Esophagus (tissue), 2 donors: Measurements from ENCODE around the gene ZNF586. TPM values are rescaled to one million over a fixed set of nuclear protein-coding genes. Genes with fewer than 3 reads are reported as not detected.
"Not testable (repeated sequence)": the region's sequence is repeated elsewhere in the genome, so short reads cannot be mapped to it uniquely, and the experiment has no call there.

Experiments
- H3K27ac ChIP-seq, 2 donors: one replicate each; pipeline ENCODE4 v1.5.1; 2013; ENCODE audit warnings: low read depth in 2 of 2, mild to moderate bottlenecking in 2 of 2, inconsistent platforms in 1 of 2, low read length in 1 of 2, moderate library complexity in 1 of 2
- H3K27me3 ChIP-seq, 2 donors: one replicate each; pipeline ENCODE4 v1.6.1; 2013; ENCODE audit warnings: low read length in 2 of 2, control low read depth in 1 of 2, mild to moderate bottlenecking in 1 of 2; ENCODE audit not compliant: insufficient read depth in 2 of 2, control insufficient read depth in 1 of 2
- H3K36me3 ChIP-seq, 2 donors: one replicate each; pipeline ENCODE4 v1.6.1; 2013; ENCODE audit warnings: low read length in 1 of 2; ENCODE audit not compliant: control insufficient read depth in 2 of 2, insufficient read depth in 2 of 2
- H3K4me1 ChIP-seq, 2 donors: one replicate each; pipeline ENCODE4 v1.6.1; 2013; ENCODE audit warnings: low read length in 1 of 2; ENCODE audit not compliant: control insufficient read depth in 2 of 2, insufficient read depth in 2 of 2
- H3K4me3 ChIP-seq, 2 donors: one replicate each; pipeline ENCODE4 v1.5.1; 2013; ENCODE audit warnings: low read length in 2 of 2, mild to moderate bottlenecking in 2 of 2, low read depth in 1 of 2, moderate library complexity in 1 of 2
- H3K9me3 ChIP-seq, 2 donors: one replicate each; pipeline ENCODE4 v1.6.1; 2013; ENCODE audit warnings: mild to moderate bottlenecking in 2 of 2, low read depth in 1 of 2, low read length in 1 of 2, moderate library complexity in 1 of 2; ENCODE audit not compliant: control insufficient read depth in 2 of 2, insufficient read depth in 1 of 2
- WGBS, 2 donors: extraction: QIAGEN DNeasy Blood & Tissue Kit; methylation state at CpG; one replicate each; pipeline ENCODE4 v1.1.7; 2013; 5-methylcytosine and 5-hydroxymethylcytosine counted together
- polyA plus RNA-seq, 2 donors: library from polyadenylated mRNA; stranded (reverse); fragments of 200-250 nt; gene quantifications; one replicate each; pipeline ENCODE4 v1.2.3, GENCODE V29; 2013
- donor health status: healthy with polysubstance abuse.
- donor health status: Bipolar disorder and iron deficiency.

The ZNF586 gene
- polyA plus RNA-seq, 2 donors, result 5.0 to 5.4 TPM

- Histone ChIP-seq H3K27me3 (no peaks in the 10 kb centered on the region), H3K4me1 (peaks cover 2 to 5% of the 10 kb centered on the region in 2 donors), H3K4me3 (peak overlapping the region; percentile 83 to 84), H3K36me3 (no peaks in the 10 kb centered on the region), H3K9me3 (no peaks in the 10 kb centered on the region), H3K27ac (peak overlapping the region; percentile 73 to 87)
- WGBS, 2 donors, result 0 to 1% methylated on average over 44 of the region's 44 CpGs
Measured at GRCh38 chr19:57819475-57820148, 50.1 kb downstream of the ZNF586 start.

GRCh38 chr19:57820599-57820998 lies 51.1 kb downstream of the ZNF586 start:
- H3K27ac ChIP-seq, result no peak overlapping the region
- no peaks in the 10 kb centered on the region for H3K9me3 ChIP-seq
- H3K36me3 ChIP-seq, result no peaks in the 10 kb centered on the region
- peak overlapping the region in 1 of 2 donors; percentile 84 for H3K4me3 ChIP-seq
- WGBS, 2 donors, result 59 to 74% methylated on average over 6 of the region's 6 CpGs
- peaks cover 2% of the 10 kb centered on the region in 2 donors for H3K4me1 ChIP-seq
- H3K27me3 ChIP-seq, result no peaks in the 10 kb centered on the region

GRCh38 chr19:57821095-57821494 lies 51.6 kb downstream of the ZNF586 start:
- not testable (repeated sequence) for H3K36me3 ChIP-seq, H3K4me1 ChIP-seq, H3K4me3 ChIP-seq, H3K9me3 ChIP-seq, H3K27ac ChIP-seq, H3K27me3 ChIP-seq
- WGBS, 2 donors, result 45 to 62% methylated on average over 2 to 3 of the region's 3 CpGs

GRCh38 chr19:57821501-57821900 lies 52.0 kb downstream of the ZNF586 start:
- not testable (repeated sequence) for H3K4me3 ChIP-seq, H3K4me1 ChIP-seq, H3K27me3 ChIP-seq, H3K36me3 ChIP-seq, H3K9me3 ChIP-seq, H3K27ac ChIP-seq
- WGBS, 2 donors, result 88 to 92% methylated on average over 3 of the region's 3 CpGs

GRCh38 chr19:57823155-57823554 lies 53.7 kb downstream of the ZNF586 start:
- H3K27ac ChIP-seq, H3K4me3 ChIP-seq, H3K27me3 ChIP-seq, H3K36me3 ChIP-seq, H3K9me3 ChIP-seq, H3K4me1 ChIP-seq: not testable (repeated sequence)
- 57 to 68% methylated on average over 2 of the region's 2 CpGs for WGBS, 2 donors

GRCh38 chr19:57823608-57824007 lies 54.1 kb downstream of the ZNF586 start:
- not testable (repeated sequence) for H3K27me3 ChIP-seq, H3K4me3 ChIP-seq, H3K36me3 ChIP-seq, H3K4me1 ChIP-seq, H3K9me3 ChIP-seq, H3K27ac ChIP-seq
- WGBS, 2 donors, result 65 to 80% methylated on average over 4 of the region's 4 CpGs

- Histone ChIP-seq H3K9me3 (no peaks in the 10 kb centered on the region), H3K36me3 (peaks cover 0 to 2% of the 10 kb centered on the region in 2 donors), H3K27me3 (no peaks in the 10 kb centered on the region), H3K27ac (no peak overlapping the region), H3K4me1 (peaks cover 2% of the 10 kb centered on the region in 2 donors), H3K4me3 (no peak overlapping the region)
- WGBS, 2 donors, result 89 to 90% methylated on average over 6 of the region's 6 CpGs
Measured at GRCh38 chr19:57825511-57825910, 56.0 kb downstream of the ZNF586 start.

GRCh38 chr19:57829316-57829715 lies 59.8 kb downstream of the ZNF586 start:
- WGBS, 2 donors, result 83 to 85% methylated on average over 5 of the region's 5 CpGs
- H3K4me1 ChIP-seq, result no peaks in the 10 kb centered on the region
- no peaks in the 10 kb centered on the region for H3K9me3 ChIP-seq
- H3K36me3 ChIP-seq, result peaks cover 0 to 2% of the 10 kb centered on the region in 2 donors
- no peak overlapping the region for H3K4me3 ChIP-seq
- no peaks in the 10 kb centered on the region for H3K27me3 ChIP-seq
- H3K27ac ChIP-seq, result no peak overlapping the region

- no peaks in the 10 kb centered on the region for H3K9me3 ChIP-seq
- peaks cover 0 to 2% of the 10 kb centered on the region in 2 donors for H3K36me3 ChIP-seq
- H3K4me1 ChIP-seq, result no peaks in the 10 kb centered on the region
- H3K27ac ChIP-seq, result peak within 1 kb of the TSS; percentile 29 to 79
- 39 to 41% methylated on average over 22 of the region's 22 CpGs for WGBS, 2 donors
- peak within 1 kb of the TSS; percentile 42 for H3K4me3 ChIP-seq
- H3K27me3 ChIP-seq, result no peaks in the 10 kb centered on the region
Measured at GRCh38 chr19:57830071-57830602, 60.7 kb downstream of the ZNF586 start, which contains the start of gene ZNF587B. ZNF587B (plus strand) TSS chr19:57830299; CDS start chr19:57830529, 230 bp downstream.
